HepG2 (cell line): ENCODE results near the gene XPO5. TPM values are rescaled to one million over a fixed set of nuclear protein-coding genes. Genes with fewer than 3 reads are reported as not detected.
A peak's percentile ranks its signal among the peaks of the same experiment; 100 is the strongest.

Experiments
- BCL6 ChIP-seq: IDR thresholded peaks from 2 replicates; pipeline ENCODE4 v1.6.1; 2016; ENCODE audit warnings: missing genetic modification reagents, missing compliant biosample characterization
- FOXA1 ChIP-seq, 2 experiments: fragments of 450-650 bp in 1 of 2; sonication (generic) in 1 of 2; formaldehyde crosslinking in 1 of 2; IDR thresholded peaks; 2 replicates each; pipeline versions ENCODE4 v1.4.0 to v1.6.1; 2016 to 2020; ENCODE audit warnings: missing genetic modification reagents in 1 of 2
- HDAC2 ChIP-seq: sonication (generic); formaldehyde crosslinking; IDR thresholded peaks from 2 replicates; pipeline ENCODE4 v1.4.0; 2020; ENCODE audit warnings: missing genetic modification reagents
- IKZF5 ChIP-seq: IDR thresholded peaks from 2 replicates; pipeline ENCODE4 v1.6.1; 2018; ENCODE audit warnings: missing genetic modification reagents, mild to moderate bottlenecking, missing compliant biosample characterization
- IRF9 ChIP-seq: sonication (generic); formaldehyde crosslinking; IDR thresholded peaks from 2 replicates; pipeline ENCODE4 v1.8.0; 2022; ENCODE audit warnings: missing genetic modification reagents, mild to moderate bottlenecking, borderline replicate concordance
- IRX3 ChIP-seq: sonication (generic); formaldehyde crosslinking; IDR thresholded peaks from 2 replicates; pipeline ENCODE4 v1.8.1; 2023; ENCODE audit warnings: mild to moderate bottlenecking, low read depth, missing genetic modification reagents, borderline replicate concordance
- MAFK ChIP-seq, 2 experiments: IDR thresholded peaks in 1 of 2; conservative IDR thresholded peaks in 1 of 2; 2 replicates each; pipeline ENCODE4 v1.6.1; 2011; ENCODE audit warnings: improper control_type of control experiment in 2 of 2, low read length in 2 of 2
- MIER2 ChIP-seq: IDR thresholded peaks from 2 replicates; pipeline ENCODE4 v1.6.1; 2016; ENCODE audit warnings: missing biosample characterization, missing genetic modification reagents
- MLLT10 ChIP-seq: sonication (generic); formaldehyde crosslinking; IDR thresholded peaks from 2 replicates; pipeline ENCODE4 v1.4.0; 2020; ENCODE audit warnings: missing genetic modification reagents
- MTF1 ChIP-seq: sonication (generic); formaldehyde crosslinking; IDR thresholded peaks from 2 replicates; pipeline ENCODE4 v1.5.0; 2020; ENCODE audit warnings: missing genetic modification reagents
- MXD3 ChIP-seq: IDR thresholded peaks from 2 replicates; pipeline ENCODE4 v1.6.1; 2016; ENCODE audit warnings: mild to moderate bottlenecking, missing biosample characterization, missing genetic modification reagents
- NFAT5 ChIP-seq: sonication (generic); formaldehyde crosslinking; IDR thresholded peaks from 2 replicates; pipeline ENCODE4 v1.4.0; 2020; ENCODE audit warnings: missing genetic modification reagents
- NFYC ChIP-seq: IDR thresholded peaks from 2 replicates; pipeline ENCODE4 v1.6.1; 2016; ENCODE audit warnings: missing genetic modification reagents, missing compliant biosample characterization
- NR0B2 ChIP-seq: sonication (generic); formaldehyde crosslinking; IDR thresholded peaks from 2 replicates; pipeline ENCODE4 v1.4.0; 2020; ENCODE audit warnings: mild to moderate bottlenecking, missing genetic modification reagents
- RXRA ChIP-seq: sonication (generic); formaldehyde crosslinking; IDR thresholded peaks from 2 replicates; pipeline ENCODE4 v1.5.1; 2020; ENCODE audit warnings: missing genetic modification reagents
- SP5 ChIP-seq: IDR thresholded peaks from 2 replicates; pipeline ENCODE4 v1.6.1; 2016; ENCODE audit warnings: low read depth, borderline replicate concordance
- TBL1XR1 ChIP-seq: fragments of 150-350 bp; IDR thresholded peaks from 2 replicates; pipeline ENCODE4 v1.6.1; 2014; ENCODE audit warnings: borderline replicate concordance, low read length; ENCODE audit not compliant: partially characterized antibody
- ZMAT5 ChIP-seq: sonication (generic); formaldehyde crosslinking; IDR thresholded peaks from 2 replicates; pipeline ENCODE4 v1.5.0; 2020; ENCODE audit warnings: mild to moderate bottlenecking, low read depth, missing genetic modification reagents, borderline replicate concordance
- ZNF121 ChIP-seq: sonication (generic); formaldehyde crosslinking; IDR thresholded peaks from 2 replicates; pipeline ENCODE4 v1.5.0; 2020; ENCODE audit warnings: mild to moderate bottlenecking, missing genetic modification reagents
- ZNF562 ChIP-seq: sonication (generic); formaldehyde crosslinking; IDR thresholded peaks from 2 replicates; pipeline ENCODE4 v1.8.0; 2022; ENCODE audit warnings: missing genetic modification reagents, borderline replicate concordance
- polyA plus RNA-seq, 8 experiments: library from polyadenylated mRNA; depleted of rRNA in 3 of 8; stranded (reverse) in 7 of 8; unstranded in 1 of 8; fragments of >200 nt; fragmentation: Illumina TruSeq in 4 of 8; extraction: Trizol in 4 of 8; gene quantifications; 2 replicates each; pipeline versions ENCODE4 v1.2.1 to v1.2.3, GENCODE V29; 2011 to 2016; ENCODE audit warnings: low read depth in 4 of 8, missing spikeins in 1 of 8, mixed read lengths in 1 of 8; ENCODE audit not compliant: insufficient read depth in 1 of 8
- total RNA-seq, 5 experiments: library from RNA; depleted of rRNA; stranded (reverse); fragments of >200 nt; fragmentation: Illumina TruSeq; extraction: Trizol; gene quantifications; 2 replicates each; pipeline ENCODE4 v1.2.3, GENCODE V29; 2016; ENCODE audit warnings: low read depth in 1 of 5

The XPO5 gene
- total and polyA plus RNA-seq, 2 of the 13 experiments (the other 11 are each of a cell fraction or from before 2014, with no cell fraction given), result 52.2 to 68.0 TPM

GRCh38 chr6:43516697-43517504 is 58.9 kb downstream of the XPO5 start, which contains the start of the genes POLR1C and YIPF3 (continued):
- TF ChIP-seq NR0B2 (CRISPR knock-in tag) (peak; percentile 48; the same call in 1 of the 2 replicates), ZNF562 (CRISPR knock-in tag) (no peak), MIER2 (peak; percentile 17; the same call in 1 of the 2 replicates), FOXA1 (IDR thresholded peaks at IDR 0.05) (no peak), FOXA1 (CRISPR knock-in tag; IDR thresholded peaks at IDR 0.05) (peak; percentile 49; the same call in 1 of the 2 replicates), MTF1 (CRISPR knock-in tag) (no peak), IKZF5 (peak; percentile 96), TBL1XR1 (peak; percentile 55), HDAC2 (CRISPR knock-in tag) (peak; percentile 63), IRX3 (CRISPR knock-in tag) (0 out of 2 replicates have a peak, but pooled peaks have one; percentile 56), SP5 (CRISPR knock-in tag) (peak; percentile 62; the same call in 1 of the 2 replicates), ZNF121 (CRISPR knock-in tag) (0 out of 2 replicates have a peak, but pooled peaks have one; percentile 11), BCL6 (CRISPR knock-in tag) (no peak), NFAT5 (CRISPR knock-in tag) (peak; percentile 46; the same call in 1 of the 2 replicates), MLLT10 (CRISPR knock-in tag) (no peak), NFYC (peak; percentile 11; the same call in 1 of the 2 replicates), RXRA (CRISPR knock-in tag) (peak; percentile 79), IRF9 (peak; percentile 59), MXD3 (peak; percentile 90), MAFK (conservative IDR thresholded peaks at IDR 0.05 in 1 of 2, IDR thresholded peaks at IDR 0.05 in 1 of 2; ENCODE audit: low read length in 2 of 2) (no peak), ZMAT5 (CRISPR knock-in tag) (no peak)
